DND-41 (cell line): ENCODE results near the gene FBP1.

Source experiments
- ATAC-seq: fragments of 200-7000 bp; cut with Tn5 transposase; 3 replicates; pipeline ENCODE4 v1.9.1; 2021; ENCODE audit warnings: low read depth; ENCODE audit not compliant: insufficient read depth
- DNase-seq: peaks from one replicate; pipeline ENCODE4 v3.0.0-alpha.2; 2020
- H2AFZ ChIP-seq: 2 replicates; pipeline ENCODE4 v1.6.0; 2012; ENCODE audit warnings: low read depth, low read length
- H3K27ac ChIP-seq: 2 replicates; pipeline ENCODE4 v1.5.1; 2012; ENCODE audit warnings: low read length, inconsistent platforms
- H3K27me3 ChIP-seq: fragments of 200-600 bp; sonication (generic); 2 replicates; pipeline ENCODE4 v1.6.0; 2012; ENCODE audit warnings: low read length, mild to moderate bottlenecking, inconsistent platforms; ENCODE audit not compliant: insufficient read depth, poor library complexity
- H3K36me3 ChIP-seq: 2 replicates; pipeline ENCODE4 v1.5.1; 2012; ENCODE audit warnings: low read length, inconsistent platforms; ENCODE audit not compliant: insufficient read depth
- H3K4me1 ChIP-seq: 2 replicates; pipeline ENCODE4 v1.5.1; 2012; ENCODE audit warnings: mild to moderate bottlenecking, low read length; ENCODE audit not compliant: insufficient read depth
- H3K4me2 ChIP-seq: 2 replicates; pipeline ENCODE4 v1.6.0; 2012; ENCODE audit warnings: mild to moderate bottlenecking, moderate library complexity, low read length, inconsistent platforms; ENCODE audit not compliant: insufficient read depth
- H3K4me3 ChIP-seq, 2 experiments: fragments of 200-600 bp in 1 of 2; shearing (Covaris generic) in 1 of 2; 2 replicates each; pipeline ENCODE4 v1.5.1; 2012 to 2016; ENCODE audit warnings: inconsistent platforms in 2 of 2, low read length in 2 of 2, mild to moderate bottlenecking in 2 of 2, low read depth in 1 of 2, moderate library complexity in 1 of 2
- H3K79me2 ChIP-seq: 2 replicates; pipeline ENCODE4 v1.6.0; 2012; ENCODE audit warnings: low read length, inconsistent platforms; ENCODE audit not compliant: insufficient read depth
- H3K9ac ChIP-seq: 2 replicates; pipeline ENCODE4 v1.6.0; 2012; ENCODE audit warnings: low read depth, mild to moderate bottlenecking, inconsistent platforms, low read length, moderate library complexity
- H3K9me3 ChIP-seq: 2 replicates; pipeline ENCODE4 v1.5.1; 2012; ENCODE audit warnings: low read length, moderate library complexity, mild to moderate bottlenecking, inconsistent platforms; ENCODE audit not compliant: insufficient read depth, severe bottlenecking
- H4K20me1 ChIP-seq: 2 replicates; pipeline ENCODE4 v1.6.0; 2012; ENCODE audit warnings: low read length; ENCODE audit not compliant: insufficient read depth
- EZH2 ChIP-seq: IDR thresholded peaks from 3 replicates; pipeline ENCODE4 v1.6.1; 2012; ENCODE audit warnings: borderline replicate concordance, low read depth, mild to moderate bottlenecking, moderate library complexity, low read length, inconsistent platforms; ENCODE audit not compliant: severe bottlenecking
- TF ChIP-seq, protein P1 (sequence below): IDR thresholded peaks from 2 replicates; pipeline ENCODE4 v1.5.1; 2012; ENCODE audit warnings: borderline replicate concordance, low read length, moderate library complexity, mild to moderate bottlenecking; ENCODE audit not compliant: poor library complexity, severe bottlenecking; ENCODE audit errors: extremely low read depth

FBP1 gene

DNA sequence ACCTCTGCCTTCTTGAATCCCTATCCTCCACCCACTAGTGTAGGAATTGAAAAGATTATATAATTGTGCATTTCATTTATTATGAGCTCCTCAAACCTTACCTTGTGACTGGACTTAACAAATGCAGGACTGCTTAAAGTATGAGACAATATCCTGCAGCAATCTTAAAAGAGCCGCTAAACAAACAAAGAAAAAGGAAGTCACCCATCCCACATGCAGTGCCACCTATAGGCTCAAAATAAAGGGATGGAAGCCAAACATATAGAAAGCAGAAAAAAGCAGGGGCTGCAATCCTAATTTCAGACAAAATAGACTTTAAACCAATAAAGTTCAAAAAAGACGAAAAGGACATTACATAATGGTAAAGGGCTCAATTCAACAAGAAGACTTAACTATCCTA is 75.8 kb downstream of the FBP1 start:
- H4K20me1 ChIP-seq, result no peaks in the 10 kb centered on the region
- H3K4me2 ChIP-seq, result no peak overlapping the region
- TF ChIP-seq, protein P1, sequence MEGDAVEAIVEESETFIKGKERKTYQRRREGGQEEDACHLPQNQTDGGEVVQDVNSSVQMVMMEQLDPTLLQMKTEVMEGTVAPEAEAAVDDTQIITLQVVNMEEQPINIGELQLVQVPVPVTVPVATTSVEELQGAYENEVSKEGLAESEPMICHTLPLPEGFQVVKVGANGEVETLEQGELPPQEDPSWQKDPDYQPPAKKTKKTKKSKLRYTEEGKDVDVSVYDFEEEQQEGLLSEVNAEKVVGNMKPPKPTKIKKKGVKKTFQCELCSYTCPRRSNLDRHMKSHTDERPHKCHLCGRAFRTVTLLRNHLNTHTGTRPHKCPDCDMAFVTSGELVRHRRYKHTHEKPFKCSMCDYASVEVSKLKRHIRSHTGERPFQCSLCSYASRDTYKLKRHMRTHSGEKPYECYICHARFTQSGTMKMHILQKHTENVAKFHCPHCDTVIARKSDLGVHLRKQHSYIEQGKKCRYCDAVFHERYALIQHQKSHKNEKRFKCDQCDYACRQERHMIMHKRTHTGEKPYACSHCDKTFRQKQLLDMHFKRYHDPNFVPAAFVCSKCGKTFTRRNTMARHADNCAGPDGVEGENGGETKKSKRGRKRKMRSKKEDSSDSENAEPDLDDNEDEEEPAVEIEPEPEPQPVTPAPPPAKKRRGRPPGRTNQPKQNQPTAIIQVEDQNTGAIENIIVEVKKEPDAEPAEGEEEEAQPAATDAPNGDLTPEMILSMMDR, result peak; percentile 12
- no peak for TF ChIP-seq EZH2
- H3K4me1 ChIP-seq, result no peaks in the 10 kb centered on the region
- no peak overlapping the region for H3K27ac ChIP-seq
- no peak overlapping the region for H2AFZ ChIP-seq
- H3K36me3 ChIP-seq, result no peaks in the 10 kb centered on the region
- H3K9ac ChIP-seq, result no peak overlapping the region
- DNase-seq (no peak), ATAC-seq (no peak)
- H3K79me2 ChIP-seq, result no peaks in the 10 kb centered on the region
- no peak overlapping the region for H3K4me3 ChIP-seq
- no peaks in the 10 kb centered on the region for H3K9me3 ChIP-seq
- no peaks in the 10 kb centered on the region for H3K27me3 ChIP-seq

DNA sequence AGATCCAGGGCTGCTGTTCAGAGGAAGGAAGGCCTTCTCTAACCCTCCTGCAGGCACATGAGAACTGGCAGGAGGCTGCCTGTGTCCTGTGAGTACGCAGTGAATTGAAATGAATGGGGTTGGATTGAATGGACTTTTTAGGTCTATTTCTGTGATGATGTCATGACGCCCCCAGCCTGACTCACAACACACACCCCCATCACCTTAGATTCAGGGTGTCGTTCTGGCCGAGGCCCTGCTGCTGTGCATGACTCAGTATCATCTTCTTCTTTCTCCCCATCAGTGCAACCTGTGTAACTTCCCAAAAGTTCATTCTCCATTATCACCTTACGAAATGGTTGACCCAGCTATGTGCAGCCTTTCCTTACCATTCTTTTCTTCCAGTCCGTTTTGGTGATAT is 79.1 kb downstream of the FBP1 start:
- DNase-seq, result no peak
- no peaks in the 10 kb centered on the region for H3K4me1 ChIP-seq
- no peak overlapping the region for H3K9ac ChIP-seq
- no peak overlapping the region for H2AFZ ChIP-seq
- H3K27me3 ChIP-seq, result peaks cover 4% of the 10 kb centered on the region
- H3K9me3 ChIP-seq, result no peaks in the 10 kb centered on the region
- H3K4me2 ChIP-seq, result no peak overlapping the region
- H3K36me3 ChIP-seq, result no peaks in the 10 kb centered on the region
- no peak for ATAC-seq
- no peaks in the 10 kb centered on the region for H4K20me1 ChIP-seq
- H3K4me3 ChIP-seq, result no peak overlapping the region
- H3K27ac ChIP-seq, result no peak overlapping the region
- no peaks in the 10 kb centered on the region for H3K79me2 ChIP-seq
- TF ChIP-seq, protein P1, result no peak
- TF ChIP-seq EZH2, result no peak

DNA sequence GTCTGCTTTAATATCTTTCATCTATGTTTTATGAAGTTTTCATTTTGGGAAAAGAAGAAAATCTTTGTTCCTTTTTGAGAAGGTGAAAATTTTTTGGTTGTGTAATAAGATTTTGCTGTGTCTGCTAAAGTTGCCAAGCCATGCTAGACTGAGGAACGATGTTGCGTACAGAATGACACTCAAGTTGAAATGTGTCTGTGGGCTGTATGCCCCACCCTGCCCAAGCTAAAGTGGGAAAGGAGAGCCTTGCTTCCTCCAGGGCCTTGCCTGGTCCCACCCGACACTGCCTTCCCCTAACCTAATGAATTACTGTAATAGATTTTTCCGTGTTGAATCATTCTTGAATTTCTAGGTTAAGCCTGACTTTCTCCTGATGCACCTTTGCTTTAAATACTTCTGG is 81.9 kb downstream of the FBP1 start:
- Histone ChIP-seq H3K9ac (no peak overlapping the region), H4K20me1 (no peaks in the 10 kb centered on the region; the same call in 1 of the 2 replicates), H3K36me3 (no peaks in the 10 kb centered on the region), H2AFZ (no peak overlapping the region), H3K79me2 (no peaks in the 10 kb centered on the region), H3K9me3 (no peaks in the 10 kb centered on the region), H3K4me2 (no peak overlapping the region), H3K27ac (no peak overlapping the region), H3K4me3 (no peak overlapping the region), H3K27me3 (peaks cover 13% of the 10 kb centered on the region), H3K4me1 (peaks cover 7% of the 10 kb centered on the region; the same call in 1 of the 2 replicates)
- ATAC-seq, result no peak
- DNase-seq, result no peak
- TF ChIP-seq, protein P1, result no peak
- TF ChIP-seq EZH2, result no peak
